ENCODE results near the gene MTMR12.
A peak's percentile ranks its signal among the peaks of the same experiment; 100 is the strongest.
"Not testable (repeated sequence)": the region's sequence is repeated elsewhere in the genome, so short reads cannot be mapped to it uniquely, and the experiment has no call there.

The MTMR12 gene

DNA sequence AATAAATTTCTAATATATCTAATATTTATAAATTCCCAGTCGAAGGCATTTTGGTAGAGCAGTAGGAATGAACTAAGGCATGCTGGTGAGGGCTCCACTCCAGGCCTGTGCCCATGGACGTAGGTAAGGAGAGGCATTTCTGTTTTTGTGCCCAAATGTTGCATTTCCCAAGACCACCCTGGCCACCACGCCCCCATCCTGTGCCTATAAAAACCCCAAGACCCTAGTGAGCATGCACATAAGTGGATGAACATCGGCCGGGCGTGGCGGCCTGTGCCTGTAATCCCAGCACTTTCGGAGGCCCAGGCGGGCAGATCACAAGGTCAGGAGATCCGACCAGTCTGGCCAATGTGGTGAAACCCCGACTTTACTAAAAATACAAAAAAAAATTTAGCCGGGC is 10.1 kb upstream of the MTMR12 start:
- no peak for DNase-seq

DNA sequence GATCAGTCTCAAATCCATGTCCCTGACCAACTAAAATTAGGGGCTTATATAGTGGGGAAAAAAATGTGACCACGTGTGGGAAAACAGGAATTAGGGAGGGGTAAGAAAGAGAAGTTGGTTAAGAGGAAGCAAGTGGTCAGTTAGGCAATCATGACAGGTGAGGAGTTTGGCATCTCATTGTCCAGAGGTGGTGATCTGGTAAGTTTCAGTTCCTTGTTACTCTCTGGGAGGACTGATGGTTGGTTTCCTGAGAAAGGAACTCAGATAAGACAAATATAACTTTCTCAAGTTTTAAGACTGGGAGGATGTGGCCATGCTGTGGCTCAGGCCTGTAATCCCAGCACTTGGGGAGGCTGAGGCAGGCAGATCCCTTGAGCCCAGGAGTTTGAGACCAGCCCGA is 9.0 kb upstream of the MTMR12 start:
- not testable (repeated sequence) for DNase-seq

DNA sequence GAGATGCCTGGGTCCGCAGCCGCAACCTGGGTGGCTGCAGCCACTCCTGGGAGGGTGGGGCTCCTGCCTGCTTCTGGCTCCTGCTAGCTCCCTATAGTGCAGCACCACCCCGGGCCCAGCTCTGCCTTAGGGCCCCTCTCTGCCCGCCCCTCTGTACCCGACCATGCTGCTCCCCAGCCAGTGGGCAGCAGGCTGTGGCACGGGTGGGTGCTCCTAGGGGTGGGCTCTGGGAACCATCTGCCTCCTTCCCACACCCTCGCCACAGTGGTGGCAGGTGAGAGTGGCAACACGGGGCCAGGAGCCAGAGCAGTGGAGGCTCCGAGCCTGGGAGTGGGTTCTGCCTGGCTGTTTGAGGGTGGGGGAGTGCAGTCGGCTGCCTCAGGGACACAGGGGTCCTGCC is 7.8 kb upstream of the MTMR12 start:
- no peak for DNase-seq

DNA sequence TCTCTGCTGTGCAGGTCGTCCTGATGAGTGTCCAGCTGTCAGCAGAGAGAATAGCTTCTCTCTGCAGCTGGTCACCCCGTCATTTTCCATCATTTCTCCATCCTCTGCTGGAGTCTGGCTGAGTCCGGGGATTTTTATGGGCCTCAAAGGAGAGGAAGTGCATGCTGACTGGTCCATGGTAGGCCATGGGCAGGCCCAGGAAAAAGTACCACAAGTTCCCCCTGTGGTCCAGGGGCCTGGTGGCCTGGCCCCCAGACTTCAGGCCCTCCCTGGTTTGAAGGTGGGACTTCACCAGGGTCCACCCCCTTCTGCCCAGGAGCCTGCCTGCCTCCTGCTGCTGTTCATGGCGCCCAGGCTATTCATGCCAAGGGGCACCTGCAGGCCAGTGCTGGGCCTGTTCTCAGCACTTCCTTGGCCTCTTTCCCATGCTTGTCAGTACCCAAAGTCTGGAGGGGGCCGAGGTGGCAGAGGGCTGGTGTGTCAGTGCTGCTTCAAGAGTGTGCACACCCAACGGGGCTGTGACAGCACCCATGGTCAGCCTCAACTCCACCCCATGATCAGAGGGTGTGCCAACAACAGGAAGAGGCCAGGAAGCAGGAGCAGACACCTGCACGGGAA is 7.3 kb upstream of the MTMR12 start:
- no peak for DNase-seq

DNA sequence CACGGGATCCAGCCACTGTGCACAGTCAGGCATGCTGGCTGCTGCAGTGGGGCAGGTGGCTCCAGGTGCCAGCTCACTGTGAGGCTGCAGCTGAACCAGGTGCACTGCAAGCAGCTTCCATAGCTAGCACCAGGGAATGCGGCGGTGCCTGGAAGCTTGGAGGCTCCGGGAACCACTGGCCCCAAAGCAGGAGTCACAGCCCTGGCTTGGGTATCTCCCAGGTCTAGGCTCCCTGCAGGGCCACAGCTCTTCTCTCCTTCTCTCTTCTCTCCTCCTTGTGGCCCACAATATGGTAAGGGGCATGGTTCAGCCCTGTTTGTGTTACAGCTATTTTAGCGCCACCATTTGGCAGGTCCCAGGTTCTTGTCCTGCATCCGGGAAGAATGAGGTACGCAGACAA is 6.7 kb upstream of the MTMR12 start:
- no peak for DNase-seq

DNA sequence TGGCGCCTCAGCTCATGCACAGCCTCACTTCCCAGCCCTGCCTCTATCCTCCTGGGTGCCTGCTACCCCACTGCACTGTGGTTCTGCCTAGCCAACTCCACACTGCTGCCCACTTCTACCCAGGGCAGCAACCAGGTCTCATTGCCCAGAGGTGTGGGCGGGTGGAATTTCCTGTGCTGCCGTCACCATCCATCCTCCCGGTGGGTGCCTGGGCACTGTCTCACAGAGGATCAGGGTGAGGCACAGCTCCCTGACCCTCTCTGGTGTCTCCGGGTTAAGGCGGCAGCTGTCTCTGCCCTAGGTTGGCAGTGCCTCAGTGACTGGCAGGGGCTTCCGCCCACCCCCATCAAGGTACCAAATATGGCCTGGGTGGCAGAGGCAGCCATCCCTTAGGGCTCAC is 4.3 kb upstream of the MTMR12 start:
- no peak for DNase-seq

DNA sequence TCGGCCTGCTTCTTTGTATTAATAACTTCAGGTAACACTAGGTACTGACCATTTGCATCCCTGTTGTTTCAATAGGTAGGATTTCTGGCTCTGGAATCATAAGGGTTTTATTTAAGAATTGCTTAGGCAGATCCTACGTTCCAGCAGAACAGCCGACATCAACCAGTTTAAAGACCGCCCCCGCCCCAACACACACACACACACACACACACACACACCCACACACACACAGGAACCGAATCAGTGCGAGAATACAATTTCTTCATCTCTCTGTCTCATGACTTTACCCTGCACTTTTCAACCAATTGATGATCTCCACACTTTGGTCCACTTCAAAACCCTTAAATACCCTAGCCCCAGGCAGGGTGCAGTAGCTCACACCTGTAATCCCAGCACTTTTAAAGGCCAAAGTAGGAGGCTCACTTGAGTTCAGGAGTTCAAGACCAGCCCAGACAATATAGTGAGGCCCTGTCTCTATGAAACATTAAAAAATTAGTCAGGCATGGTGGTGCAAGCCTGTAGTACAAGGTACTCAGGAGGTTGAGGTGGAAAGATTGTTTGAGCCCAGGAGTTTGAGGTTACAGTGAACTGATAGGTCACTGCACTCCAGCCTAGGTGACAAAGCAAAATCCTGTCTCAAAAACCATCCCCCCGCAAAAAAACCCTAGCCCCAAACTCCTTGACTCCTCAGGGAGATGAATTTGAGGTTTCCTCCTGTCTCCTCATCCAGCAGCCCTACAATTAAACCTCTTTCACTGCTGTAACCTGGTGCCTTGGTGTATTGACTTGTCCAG is 2.7 kb upstream of the MTMR12 start:
- DNase-seq, result no peak

DNA sequence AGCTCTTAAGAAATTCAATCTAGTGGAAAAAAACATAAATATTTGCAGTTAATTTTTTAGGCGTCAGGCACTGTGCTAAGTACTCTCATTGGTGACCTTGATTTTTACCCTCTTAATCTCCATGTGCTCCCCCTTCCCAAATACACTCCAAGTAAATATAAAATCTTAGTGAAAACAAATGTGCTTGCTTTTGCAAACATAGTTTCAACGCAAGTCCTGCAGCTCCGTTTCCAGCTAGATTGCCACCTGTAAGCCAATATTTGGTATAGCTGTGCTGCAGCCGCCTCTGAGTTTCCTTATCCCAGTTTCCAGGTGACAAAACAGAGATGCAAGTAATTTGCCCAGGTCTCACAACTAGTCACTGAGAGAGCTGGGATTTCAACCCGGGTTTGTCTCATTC is 1.9 kb upstream of the MTMR12 start:
- no peak for DNase-seq

DNA sequence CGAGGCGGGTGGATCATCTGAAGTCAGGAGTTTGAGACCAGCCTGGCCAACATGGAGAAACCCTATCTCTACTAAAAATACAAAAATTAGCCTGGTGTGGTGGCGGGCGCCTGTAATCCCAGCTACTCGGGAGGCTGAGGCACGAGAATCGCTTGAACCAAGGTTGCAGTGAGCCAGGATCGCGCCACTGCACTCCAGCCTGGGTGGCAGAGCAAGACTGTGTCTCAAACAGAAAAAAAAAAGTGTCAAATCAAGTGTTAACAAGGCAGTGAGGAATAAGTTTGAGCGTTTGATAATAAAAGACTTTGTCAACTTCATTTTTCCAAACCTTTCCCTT is 1.4 kb upstream of the MTMR12 start:
- not testable (repeated sequence) for DNase-seq

DNA sequence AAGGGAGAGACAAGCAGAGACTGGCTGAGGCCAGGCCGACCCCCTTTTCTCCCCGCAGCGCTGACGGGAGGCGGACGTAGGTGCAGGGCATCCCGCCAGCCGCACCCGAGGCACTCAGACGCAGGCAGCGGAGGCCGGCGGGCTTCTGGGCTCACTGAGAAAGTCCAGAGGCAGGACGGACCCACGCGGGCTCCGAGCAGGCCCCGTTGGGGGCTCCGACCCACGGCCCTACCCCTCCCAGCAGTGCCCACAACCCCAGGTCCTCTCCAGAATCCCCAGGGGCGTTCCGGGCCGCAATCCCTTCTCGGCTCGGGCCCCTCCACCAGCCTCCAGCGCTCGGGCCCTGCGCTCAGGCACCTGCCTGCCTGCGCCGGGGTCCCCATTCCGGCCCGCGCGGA is 543 bp downstream of the MTMR12 start:
- peak in 1 of 2 experiments; percentile 69 for DNase-seq

DNA sequence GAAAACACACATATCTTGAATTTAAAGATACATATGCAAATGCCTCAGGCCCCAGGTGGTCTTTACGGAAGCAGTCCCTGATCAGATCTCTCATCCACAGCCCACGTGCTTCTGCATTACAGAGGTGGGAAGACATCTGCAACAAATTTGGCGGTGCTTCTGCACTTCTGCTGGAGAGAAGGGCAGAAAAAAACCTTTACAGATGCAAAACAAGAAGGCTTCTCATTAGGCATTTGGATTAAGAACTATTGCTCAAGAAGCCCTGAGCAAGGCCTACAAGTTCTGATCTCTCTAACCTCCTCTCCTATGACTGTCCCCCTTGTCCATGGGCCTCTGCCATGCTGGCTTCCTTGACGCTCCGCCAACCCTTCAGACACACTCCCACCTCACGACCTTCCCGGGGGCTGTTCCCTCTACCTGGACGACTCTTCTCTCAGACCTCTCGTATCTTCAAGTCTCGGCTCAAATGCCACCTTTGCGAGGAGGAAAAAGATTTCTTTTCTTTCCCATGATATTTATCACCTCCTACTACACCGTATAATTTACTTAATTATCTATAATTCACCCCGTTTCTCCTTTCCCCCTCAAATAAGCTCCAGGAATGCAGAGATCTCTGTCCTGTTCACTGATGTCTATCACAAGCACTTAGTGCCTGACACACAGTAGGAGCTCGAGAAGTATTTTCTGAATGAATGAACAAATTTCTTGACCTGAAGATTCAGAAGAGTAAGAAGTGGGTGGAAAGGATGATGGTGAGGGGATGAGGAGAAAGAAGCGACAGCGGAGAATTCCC is 1.1 kb downstream of the MTMR12 start:
- DNase-seq, result no peak

DNA sequence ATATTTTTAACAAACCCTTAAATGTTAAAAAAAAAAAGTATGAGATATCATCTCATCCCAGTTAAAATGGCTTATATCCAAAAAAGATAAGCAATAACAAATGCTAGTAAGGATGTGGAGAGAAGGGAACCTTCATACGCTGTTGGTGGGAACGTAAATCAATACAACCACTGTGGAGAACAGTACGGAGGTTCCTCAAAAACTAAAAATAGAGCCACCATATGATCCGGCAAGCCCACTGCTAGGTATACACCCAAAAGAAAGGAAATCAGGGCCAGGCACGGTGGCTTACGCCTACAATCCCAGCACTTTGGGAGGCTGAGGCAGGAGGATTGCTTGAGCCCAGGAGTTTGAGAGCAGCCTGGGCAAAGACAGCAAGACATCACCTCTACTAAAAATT is 3.0 kb downstream of the MTMR12 start:
- no peak for DNase-seq

DNA sequence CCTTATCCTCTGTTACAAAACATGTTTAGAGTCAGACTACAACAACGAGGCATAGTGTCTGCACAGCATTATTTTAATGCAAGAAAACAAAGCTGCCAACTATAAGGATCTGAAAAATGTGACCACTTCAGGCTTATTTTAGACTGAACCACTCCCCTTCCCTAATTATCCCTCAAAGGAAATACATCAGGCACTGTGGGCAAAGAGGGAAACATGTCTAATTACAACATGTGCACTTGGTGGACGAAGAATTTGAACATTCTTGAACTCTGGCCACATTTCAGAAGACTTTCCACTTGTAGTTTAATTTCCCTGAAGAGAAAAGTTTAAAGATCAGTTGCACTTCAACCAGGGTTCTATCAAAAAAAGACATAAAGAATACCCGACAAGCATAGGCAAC is 3.8 kb downstream of the MTMR12 start:
- no peak for DNase-seq

DNA sequence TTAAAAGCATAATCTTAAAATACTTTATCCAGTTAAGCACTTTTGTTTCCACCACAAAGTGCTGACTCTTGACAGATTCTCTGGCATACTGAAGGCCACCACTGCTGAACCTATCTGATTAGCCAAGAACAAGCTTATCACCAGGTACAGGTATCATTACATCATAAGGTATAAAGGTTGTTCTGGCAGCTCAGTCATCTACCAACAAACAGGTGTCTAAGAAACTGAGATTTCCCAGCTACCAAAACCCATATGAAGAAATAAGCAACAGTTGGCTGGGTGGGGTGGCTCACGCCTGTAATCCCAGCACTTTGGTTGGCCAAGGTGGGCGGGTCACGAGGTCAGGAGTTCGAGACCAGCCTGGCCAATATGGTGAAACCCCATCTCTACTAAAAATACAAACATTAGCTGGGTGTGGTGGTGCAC is 5.0 kb downstream of the MTMR12 start:
- no peak for DNase-seq

DNA sequence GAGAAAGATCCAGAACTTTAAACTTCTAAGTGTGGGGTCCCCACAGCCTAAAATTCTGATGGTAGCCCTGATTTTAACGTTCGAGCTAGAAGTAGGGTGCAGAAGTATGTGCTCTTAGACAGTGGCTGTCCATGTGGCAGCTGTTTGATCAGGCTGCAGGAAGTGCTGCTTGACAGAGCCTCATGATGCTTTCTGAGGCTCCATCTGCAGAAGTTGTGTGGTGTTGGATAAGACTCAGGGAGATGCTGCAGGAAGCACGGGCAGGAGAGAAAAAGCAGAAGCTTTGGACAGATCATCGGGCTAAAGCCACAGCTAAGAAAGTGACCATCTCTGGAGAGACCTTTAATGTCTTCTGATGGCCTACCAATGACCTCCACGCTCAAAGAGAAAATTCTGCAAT is 8.1 kb downstream of the MTMR12 start:
- DNase-seq, result no peak

DNA sequence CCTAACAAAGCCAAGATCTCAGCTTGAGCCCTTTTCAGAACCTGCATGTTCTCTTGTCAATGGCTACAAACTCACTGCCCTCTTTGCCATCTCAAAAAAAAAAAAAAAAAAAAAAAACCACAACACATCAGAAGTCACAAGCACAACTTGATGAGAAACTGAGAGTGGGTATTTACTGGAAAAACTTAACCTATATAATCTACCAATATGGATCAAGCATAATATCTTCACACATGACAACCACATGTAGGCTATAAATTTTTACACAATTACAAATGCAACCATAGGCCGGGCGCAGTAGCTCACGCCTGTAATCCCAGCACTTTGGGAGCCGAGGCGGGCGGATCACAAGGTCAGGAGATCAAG is 9.0 kb downstream of the MTMR12 start:
- no peak for DNase-seq

DNA sequence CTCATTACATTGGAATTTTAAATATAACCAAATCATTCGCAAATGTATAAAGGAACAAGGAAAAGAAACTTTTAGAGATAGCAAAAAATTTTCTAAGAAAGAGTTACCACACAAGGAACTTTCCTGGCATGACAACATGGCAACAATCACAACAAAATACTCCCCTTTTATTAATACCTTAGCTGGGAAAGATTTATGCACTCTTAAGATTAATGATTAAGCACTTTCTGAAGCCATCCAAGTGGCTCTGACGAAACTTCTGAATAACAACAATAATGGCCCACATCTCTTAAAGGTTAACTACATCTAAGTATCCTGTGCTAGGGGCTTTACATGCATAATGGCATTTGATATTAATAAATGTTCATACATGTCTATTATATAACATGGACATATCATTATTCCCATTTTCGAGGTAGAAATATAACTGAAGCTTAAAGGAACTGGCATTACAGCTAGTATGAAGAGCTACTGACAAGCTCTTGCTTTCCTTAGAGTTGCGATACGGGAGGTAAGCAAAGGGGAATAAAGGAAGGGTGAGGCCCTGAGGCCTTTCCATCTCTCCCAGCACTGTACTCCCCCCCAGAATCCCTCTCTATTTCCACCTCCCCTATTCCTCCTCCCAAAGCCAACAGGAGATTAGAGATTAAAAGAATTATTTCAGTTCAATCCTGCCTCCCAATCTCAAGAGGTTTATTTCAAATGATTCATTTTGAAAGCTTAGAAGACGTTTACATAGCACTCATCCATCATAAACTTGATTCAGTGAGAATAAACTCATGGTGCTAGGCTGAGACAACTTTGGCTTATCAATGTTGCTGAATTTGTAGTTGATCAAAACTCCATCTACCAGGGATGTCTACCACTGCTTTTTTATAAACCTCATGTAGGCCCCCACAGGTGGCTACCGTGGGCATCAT is 9.6 kb downstream of the MTMR12 start:
- no peak for DNase-seq

DNA sequence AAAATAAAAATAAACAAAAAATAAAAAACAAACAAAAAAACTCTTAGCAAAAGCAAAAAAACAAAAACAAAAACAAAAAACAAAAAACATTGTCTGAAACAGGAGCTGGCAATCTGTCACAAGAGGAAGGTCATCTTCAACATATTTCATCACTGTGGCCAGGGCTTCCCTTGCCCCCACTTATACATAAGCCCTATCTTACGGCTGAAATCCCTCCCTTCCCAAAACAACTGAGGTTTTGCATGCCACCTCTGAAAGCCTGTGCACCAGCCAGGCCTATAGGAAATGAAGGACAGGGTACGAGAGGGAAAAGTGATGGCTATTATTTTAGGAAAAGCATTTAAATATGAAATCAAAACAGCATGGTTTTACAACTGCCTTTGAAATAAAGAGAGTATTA is 10.8 kb downstream of the MTMR12 start:
- no peak for DNase-seq

DNA sequence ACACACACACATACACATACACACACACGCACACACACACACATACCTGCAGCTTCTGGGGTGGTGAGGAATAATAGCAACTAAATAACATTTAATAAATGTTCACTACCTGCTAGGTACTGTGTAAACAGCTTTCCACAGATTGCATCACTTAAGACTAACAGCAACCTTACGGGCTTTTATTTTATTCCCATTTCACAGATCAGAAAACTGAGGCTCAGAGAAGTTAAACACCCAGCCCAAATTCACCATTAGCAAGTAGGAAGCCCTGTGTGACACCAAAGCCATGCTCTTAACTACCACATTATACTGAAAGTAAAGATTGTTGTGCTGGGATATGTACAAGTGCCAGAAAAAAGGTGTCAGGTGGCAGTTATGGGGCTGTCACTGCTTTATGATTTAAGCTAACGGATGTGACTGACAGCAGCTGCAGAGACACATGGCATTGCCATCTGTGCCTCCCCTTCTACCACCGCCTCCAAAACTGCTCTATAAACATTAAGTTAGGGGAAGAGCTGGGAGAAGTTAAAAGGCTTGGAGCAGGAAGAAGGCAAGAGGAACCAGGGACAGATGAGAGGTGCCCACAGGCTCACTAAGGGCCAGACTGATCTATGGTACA is 13.6 kb downstream of the MTMR12 start:
- no peak for DNase-seq

DNA sequence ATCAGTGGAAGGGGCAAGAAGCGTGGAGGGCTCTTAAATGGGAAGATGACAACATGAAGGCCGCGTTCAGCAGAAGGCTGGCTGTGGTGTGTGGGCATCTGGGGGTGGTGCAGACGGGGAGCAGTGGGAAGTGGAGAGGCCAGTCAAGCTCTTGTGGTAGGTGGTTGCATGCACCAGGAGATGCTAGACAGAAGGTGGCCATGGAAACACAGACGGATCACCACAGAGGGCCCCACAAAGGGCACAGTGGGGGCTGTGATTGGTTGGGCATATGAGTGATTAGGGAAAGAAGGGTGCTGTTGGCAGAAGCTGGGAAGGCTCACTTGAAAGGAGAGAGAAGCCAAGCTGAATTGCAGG is 14.7 kb downstream of the MTMR12 start:
- DNase-seq, result no peak

DNA sequence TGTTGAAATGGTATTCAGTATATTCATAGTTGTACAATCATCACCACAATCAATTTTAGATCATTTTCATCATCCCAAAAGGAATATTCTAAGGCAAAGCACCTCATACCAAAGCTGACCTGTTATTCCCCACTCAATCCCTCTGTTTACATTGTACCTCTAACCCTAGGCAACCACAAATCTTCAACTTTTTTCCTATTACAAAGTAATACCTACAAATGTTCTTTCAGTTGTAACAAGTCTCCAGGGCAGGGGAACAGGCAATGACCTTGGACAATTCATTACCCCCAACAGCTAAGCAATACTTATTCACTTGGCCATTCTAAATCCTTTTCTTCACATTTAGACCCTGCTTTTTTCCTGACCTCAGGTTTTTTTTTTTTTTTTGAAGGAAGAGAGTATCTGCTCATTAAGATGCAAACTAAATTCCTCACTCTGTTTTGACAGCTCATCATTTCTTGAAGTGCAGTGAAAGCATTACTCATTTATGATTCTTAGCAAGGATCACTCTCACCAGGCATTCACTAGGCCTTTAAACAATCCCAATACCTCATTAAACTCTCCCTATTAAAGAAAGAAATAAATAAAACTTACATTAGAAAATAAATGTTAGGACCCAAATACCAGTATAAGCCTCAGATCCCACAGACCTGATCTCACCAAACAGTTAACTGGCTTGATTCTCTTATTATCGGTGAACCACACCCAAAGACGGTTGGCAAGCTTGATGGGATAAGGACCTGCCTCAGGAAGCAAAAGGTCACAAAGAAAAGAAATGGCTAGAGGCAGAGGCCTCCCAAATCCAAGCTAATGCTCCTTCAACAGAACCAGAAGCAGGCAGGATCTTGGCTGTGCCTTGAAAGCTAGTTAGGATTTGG is 15.3 kb downstream of the MTMR12 start:
- DNase-seq, result no peak
